GM18873 (cell line): ENCODE data around the gene LMX1A.

ENCODE experiments used
- ATAC-seq: cut with Tn5 transposase; IDR thresholded peaks from one replicate; pipeline ENCODE4 v1.9.1; 2021; ENCODE audit warnings: mild to moderate bottlenecking, moderate library complexity, moderate number of reproducible peaks; ENCODE audit not compliant: unreplicated experiment, low FRiP score

The LMX1A gene

DNA sequence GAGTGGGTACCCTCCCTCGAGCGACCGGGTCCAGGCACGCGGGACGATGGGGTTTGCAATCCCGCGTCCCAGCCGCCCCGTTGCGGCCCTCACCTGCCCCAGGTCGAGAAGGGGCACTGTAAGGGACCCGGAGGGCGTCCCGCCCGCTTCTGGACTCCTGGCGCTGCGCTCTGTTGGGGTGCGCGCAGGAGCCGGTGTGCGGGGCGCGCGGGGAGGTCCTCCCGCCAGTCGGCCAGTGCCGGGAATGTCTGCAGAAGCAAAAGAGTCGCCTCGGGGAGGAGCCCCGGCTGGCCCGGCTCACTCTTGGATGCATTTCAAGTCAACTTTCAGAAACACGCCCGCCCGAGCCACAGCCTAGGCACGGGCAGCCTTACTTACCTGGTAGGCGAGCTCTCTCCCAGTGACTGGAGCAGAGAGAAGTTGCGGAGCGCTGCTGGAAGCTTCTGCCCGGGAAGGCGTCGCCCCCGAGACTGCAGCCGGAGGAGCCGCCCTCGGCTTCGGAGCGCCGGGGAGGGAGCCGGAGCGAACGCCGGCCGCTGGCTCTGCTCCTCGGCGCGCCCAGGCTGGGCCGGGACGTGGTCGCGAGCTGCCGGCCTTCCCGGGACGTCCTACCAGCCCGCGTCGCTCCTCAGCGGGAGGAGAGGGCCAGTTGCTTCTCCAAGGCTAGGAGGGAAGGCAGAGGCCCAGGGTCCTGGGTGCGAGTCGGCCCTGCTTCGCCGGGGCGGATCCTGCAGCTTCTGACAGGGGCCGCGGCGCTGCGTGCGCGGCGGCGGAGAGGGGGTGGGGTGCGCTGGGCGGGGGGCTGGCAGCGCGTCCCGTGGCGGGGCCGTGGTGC is at the start of gene LMX1A:
LMX1A (minus strand) TSS at position 739 of the 835 bp plus-strand sequence. CDS start 1,156 bp downstream, outside the sequence.
- no peak for ATAC-seq

DNA sequence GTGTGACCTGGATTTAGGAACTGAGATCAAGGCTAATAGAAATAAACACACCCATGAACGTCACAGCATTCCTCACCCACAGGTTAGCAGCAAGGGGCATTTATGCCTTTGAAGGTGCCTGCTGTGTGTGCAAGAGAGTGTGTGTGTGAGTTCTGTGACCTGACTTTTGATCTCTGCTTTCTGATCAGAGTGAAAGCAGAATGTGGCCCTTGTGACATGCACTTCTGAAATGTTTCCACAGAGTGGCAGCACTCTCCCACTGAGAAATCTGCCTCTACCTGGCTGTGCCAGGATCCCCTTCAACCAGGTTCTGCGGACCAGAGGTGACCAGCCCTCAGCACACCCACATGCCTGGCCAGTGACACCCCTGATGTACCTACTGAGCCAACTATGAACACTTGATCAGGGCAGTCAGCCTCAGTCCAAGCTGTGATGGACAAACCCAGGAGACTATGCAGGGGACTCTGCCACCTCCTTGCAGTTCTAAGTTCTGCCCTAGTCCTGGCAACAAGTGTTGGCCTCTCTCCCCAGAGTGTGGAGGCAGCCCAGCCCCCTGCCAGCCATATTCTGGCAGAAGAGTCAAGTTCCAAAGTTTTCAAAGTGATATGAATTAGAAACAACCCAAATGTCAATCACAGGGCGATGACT is 47.4 kb upstream of the LMX1A start:
- ATAC-seq: no peak

DNA sequence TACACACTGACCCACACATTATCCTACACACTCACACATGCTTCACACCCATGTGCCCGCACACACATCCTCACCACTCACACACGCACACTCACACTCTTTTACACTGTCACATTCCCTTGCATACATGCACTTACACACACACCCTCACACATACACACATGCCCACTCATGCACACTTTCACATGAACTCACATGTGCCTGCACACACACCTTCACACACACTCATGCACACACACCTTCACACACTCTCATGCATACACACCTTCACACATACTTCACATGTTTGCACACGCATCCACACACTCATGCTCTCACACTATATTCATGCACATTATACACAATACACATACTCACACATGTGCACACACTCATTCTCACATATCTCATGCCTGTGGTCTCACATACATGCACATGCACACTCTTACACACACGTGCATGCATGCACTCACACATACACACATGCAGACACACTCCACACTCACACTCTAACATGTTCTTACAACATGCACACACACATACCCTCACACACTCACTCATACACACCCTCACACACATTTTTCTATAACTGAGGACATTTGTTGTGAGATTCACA is 46.1 kb upstream of the LMX1A start:
- ATAC-seq: no peak

DNA sequence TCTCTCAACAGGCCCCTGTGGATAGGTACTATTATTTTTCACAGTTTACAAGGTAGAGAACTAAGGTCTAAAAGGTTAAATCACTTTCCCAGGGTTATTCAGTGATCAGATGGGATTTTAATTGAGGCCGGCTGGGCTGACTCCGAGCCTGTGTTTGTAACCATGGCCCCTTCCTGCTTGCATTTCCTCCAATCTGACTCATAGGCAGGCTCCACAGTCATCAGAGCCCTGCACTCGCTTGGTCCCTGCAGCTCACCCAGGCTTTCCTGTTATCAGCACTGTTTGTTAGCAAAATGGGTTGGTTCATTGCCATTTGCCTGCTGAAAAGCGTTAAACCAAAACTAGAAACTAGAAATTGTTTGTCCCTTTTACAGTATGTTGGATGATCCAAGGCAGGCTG is 41.4 kb upstream of the LMX1A start:
- no peak for ATAC-seq

DNA sequence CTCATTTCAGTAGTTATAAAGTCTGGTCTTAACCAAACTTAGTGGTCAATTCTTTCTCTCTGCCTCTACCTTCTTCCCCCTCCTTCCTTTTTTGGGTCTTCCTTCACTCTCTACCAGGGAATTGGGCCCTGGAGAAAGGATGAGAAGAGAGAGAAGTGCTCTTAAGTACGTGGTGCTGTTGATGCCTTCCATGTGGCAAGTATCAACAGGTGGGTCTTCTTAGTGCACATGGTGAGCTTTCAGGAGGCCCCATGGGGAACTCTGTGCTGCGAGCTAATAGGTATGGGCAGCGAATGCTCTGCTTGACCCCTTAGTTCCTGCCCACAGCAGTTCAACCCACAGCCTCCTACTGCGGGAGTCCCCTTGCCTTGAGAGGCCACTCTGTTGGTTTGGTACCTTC is 39.4 kb upstream of the LMX1A start:
- no peak for ATAC-seq

DNA sequence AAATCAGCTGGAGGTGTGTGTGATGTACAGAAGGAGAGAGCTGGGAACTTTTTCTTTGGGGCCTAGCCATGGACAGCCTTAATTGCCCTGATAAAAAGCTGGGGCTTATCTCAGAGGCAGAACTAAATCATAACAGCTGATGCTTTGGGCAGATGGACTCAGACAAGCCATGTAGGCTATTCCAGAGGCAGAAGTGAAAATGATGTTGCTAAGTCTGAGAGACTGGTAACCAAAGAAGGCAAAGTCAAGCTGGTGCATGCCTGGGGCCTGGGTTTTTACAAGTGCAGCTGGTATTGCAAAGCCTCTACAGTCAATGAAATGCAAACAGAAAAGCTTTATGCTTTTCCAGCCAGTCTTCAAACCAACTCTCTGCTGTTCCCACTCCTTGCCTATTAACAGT is 39.0 kb upstream of the LMX1A start:
- ATAC-seq: no peak

DNA sequence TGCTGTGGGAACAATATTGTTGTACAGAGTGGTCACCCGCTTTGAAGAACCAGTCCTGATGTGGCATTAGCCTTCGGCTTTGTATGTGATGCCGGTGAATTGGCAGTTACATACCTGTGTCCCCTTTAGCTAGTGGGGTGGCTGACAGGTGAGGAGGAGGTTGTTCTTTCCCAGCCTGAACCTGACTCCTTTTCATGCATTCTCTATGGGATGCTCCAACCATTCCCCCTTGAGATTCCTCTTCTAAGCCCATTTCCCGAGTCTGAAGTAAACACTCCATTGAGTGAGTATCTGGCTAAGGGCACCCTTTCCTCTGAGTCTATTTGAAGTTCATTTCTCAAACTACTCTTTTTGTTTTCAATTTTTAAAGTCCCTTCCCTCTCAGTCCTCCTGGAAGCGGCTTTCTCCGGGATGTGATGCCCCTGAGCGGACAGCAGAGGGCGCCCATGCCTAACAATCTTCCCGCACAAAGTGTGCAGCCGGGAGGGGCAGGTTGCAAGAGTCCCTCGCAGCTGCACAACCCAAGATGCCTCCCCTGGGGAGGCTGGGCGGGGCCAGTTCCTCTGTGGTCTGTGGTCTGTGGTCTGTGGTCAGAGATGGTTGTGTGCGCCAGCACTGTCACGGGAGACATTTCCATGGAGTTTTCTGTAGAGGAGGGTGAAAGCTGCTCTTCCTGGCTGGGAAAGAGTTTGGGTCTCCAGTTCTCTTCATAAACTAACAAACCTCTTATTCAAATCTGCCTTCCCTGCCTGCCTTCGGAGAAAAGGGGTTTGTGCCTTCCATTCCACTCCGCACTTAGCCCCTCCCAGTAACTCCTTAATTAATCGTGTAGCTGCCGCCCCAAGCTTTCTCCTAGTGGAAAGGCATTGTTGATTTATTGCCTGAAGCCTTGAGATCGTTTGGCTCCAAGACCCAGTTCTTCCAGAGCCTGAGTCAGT is 36.4 kb upstream of the LMX1A start:
- ATAC-seq: peak; percentile 98

DNA sequence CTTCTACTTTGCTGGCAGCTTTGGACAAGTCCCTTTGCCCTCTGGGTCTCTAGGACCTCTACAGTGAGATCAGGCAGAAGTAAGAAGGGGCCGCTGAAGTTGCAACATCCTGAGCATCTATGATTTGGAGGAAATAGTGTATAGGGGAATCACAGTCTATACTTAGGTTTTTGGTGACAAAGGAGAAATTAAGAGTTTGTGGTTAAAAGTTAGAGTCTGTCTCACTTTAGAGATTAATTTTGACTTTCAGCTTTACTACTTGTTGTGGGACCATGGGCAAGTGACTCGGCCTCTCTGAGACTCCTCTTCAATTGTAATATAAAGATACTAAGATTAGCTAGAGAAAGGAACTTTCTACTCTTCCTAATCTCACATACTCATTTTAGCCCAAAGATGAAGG is 33.1 kb upstream of the LMX1A start:
- ATAC-seq: no peak

DNA sequence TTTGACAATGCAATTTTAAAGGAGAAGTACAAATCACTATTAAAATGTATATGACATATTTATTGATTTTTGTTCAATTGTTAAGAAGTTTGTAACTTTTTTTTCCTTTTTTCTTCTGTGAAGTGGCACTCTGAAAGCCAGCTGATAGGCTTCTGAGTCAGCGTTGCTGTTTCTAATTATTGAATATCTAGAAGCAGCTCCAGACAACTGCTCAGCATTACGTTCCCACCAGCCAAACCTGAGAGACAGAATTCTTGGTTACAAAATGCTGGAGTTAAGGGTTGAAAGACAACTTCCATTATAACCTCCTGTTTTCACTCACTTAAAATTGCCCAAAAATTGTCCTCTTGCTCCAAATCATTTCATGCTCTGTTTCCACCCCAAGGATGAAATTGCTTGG is 31.4 kb upstream of the LMX1A start:
- no peak for ATAC-seq

DNA sequence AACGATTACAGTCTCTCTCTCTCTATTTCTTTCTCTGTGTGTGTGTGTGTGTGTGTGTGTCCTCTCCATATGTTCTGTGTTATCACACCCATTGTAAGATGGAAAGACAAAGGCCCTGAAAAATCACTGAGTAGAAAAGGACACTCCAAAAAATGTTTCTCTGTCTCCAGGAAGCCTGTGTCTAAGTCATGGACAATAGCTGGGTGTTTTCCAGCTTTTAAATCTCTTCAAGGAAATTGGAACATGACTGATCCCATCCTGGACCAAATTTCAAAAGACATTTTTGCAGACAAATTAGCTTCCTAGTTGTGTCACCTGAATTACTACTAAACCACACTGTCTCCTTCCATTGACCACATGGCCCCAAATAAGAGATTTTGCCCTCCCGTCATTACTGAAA is 31.0 kb upstream of the LMX1A start:
- ATAC-seq: no peak

DNA sequence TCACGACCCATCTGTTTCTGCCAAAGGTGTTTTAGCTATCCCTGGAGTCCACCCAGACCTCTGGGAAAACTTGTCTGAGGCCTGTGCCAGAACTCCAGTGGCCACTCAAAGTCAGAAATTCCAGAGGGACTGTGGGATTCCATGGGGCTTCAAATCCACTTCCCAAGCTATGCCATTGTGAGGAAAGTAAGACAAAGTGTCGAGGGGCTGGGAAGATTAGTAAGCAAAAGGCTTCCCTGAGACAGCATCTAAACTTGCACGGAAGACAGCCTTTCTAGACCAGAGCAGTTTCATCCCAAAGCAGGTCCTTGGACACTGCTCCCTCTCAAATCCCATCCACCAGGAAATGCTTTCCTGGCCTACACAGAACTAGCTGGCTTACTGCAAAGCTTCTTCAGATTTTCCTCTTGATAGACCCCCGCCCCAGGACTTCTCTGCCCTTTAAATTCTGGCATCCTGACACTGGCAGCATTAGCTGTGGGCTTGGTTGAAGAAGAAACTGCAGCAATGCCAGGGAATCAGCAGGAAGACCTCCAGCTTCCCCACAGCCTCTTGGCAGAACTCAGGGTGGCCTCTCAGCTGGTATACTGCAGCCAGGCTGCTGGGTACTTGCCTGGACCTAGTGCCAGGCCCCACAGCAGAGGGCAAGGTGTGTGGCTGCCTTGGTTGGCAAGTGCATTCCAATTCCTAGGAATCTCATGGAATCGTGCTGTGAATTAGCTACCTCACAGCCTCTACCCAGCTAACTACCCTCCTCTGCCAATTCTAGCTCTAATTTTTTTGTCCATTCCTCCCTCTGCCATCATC is 27.3 kb upstream of the LMX1A start:
- ATAC-seq: no peak

DNA sequence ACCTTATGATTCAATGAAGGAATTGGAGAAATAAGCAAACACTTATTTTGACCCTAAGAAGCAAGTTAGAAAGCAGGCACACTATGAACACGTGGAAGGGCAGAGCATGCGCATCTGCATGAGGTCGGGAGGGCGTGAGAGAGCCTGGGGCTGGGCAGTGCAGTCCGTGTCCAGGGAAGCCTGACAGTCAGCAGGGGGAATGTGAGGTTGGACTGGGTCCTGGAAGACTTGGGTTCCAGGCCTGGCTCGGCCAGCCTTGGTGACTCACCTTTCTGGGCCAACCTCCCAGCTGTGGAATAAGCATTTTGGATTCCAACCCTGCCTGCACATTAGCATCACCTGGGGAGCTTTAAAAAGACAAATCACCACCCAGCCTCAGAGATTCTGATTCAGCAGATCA is 26.6 kb upstream of the LMX1A start:
- ATAC-seq: no peak

DNA sequence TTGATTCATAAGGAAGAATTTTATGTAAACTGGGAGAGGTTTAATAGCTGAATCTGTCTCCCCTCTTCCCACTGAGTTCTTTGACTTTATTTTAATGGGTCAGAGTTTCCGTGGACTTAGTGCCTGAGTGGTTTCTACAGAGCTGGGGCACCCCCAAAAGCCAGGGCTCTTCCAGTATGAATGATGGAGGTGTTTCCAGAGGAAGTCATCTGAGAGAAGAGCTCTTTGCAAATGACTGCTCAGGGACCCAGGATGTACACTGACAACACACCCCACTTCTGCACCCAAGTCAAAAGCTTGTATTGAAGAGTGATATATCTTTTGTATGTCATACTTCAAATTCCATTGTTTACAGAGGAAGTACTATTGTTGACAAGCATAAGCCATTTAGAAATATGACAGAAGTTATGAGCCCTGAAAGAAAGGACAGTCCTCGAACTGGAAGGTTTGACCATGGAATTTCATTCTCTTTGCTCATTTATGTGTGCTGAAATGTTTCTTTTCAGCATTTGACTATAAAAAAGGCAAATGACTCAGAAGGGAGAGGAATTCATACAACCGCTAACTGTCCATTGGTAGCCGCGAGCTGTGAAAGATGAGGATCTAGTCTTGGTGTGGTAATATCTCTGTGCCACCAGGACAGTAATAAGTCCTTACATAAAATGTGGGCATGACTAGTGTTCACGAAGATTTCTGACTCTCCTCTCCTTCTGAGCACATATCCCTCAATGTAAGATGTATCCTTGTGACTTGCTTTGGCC is 25.4 kb upstream of the LMX1A start:
- no peak for ATAC-seq

DNA sequence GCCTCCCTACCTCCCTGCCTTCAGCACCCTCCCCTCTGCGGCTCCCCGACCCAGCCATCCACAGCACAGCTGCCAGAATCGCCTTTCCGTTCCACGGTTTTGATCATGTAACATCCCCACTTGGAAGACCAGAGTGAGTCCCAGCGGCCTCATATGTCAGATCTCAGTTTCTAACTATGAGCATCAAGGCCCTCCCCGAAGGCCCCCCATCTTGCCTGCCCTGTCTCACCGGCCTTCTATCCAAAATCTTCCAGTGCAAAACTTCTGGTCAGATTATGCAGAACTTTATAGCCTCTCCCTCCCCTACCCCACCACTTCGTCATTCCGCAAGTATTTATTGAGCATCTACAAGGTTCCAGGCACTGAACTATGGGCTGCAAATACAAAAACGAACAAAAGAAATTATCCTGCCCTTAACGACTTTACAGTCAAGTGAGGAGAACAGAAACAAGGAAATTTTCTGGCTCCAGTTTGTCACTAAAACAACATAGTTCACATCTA is 20.3 kb upstream of the LMX1A start:
- ATAC-seq: no peak

DNA sequence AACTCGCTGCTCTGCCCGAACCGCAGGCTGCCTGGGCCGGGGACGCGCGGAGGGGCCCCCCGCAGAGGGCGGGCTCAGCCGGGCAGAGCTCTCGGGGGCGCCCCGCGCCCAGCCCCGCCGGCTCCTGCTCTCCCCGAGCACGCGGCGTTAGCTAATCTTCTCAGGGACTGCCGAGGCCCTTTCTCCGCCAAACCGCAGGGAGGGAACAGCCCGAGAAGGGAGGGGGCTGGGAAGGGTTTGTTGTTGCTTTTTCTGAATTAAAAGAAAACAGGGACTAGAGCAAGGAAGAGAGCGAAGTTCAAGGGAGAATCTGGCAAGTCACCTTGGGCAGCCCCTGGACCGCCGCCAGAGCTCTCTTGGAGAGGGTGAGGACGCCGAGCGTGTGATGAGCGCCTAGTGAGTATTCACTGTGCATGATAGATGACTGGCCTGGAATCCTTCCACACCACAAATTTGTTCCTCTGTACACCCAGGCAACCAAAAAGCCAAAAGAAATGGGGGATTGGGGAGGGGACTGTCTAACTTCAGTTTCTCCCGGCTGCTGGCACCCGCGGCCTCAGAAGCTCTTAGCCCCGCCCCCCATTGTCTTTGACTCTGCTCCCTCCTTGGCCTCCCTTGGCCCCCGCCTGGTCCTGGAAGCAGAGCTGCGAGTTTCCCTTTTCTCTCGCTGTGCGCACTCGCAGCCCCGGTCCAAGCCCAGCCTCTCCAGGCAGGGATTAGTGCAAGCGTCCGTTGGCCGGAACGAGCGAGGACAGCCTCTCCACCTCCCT is 19.7 kb upstream of the LMX1A start:
- no peak for ATAC-seq

DNA sequence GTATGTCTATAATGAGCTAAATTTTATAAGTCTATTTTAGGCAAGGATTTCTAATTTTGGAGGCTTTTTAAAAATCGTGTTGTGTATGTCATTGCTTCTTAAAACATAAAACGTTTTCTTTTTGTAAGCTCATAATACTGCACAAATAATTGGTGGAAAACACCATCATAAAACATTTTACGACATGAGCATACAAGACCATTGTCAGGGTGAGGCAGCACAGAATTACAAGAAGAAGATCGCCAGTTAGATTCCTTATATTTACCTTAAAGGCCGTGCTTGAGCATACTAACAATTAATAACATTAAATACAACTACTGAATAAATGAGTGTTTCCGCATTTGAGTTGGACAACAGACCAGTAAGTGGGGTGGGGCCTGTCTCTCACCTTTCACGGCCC is 19.1 kb upstream of the LMX1A start:
- no peak for ATAC-seq

DNA sequence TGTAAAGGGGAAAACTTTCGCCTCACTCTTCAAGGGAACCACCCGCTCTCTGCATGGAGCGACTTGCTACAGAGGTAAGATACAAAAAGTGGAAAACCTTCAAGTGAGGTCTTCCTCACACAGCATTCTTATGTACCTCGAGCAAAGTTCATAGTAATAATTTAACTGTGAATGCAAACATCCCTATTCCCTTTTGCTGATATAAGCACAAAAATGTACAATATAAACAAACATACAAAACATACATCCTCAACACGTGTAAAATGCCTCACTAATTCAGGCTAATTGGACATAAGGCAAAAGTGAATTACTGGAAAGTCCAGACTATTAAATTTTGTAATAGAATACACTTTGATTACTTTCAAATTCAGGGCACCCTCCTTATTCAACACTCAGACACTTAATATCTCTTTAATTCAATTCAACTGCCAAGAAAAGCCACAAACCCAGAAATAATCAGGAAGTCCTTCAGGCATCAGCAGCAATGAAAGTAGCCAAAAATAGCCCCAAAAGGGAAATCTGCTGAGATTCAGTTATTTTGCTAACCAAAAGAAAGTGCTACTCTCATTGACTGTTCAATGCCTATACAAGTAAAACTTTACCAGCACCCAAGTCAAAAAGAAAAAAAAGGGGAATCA is 15.2 kb upstream of the LMX1A start:
- no peak for ATAC-seq
